ENCODE measurements around the gene L3MBTL2.

DNA sequence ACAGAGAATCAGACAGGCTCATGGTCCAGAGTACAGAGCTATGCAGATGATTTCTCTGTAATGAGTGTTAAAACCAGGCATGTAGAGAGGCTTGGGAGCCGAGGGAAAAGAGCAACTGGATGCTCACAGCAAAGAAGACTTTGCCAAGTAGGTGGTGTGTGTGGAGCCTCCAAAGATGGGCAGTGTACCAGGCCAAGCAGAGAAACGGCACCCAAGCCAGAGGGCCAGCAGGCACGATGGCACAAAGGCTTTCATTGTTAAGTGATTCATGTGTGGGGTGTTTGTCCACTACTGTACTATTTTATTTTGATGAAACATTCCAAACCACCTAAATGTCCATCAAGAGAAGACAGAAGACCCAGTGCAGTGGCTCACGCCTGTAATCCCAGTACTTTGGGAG, 69.7 kb downstream of the L3MBTL2 start:
- TF ChIP-seq CTCF (IDR thresholded peaks at IDR 0.05) (no peak), POLR2A (IDR thresholded peaks at IDR 0.05) (no peak)

Data from testis (tissue), 2 donors.